ENCODE results near the gene PTPRG. TPM values are rescaled to one million over a fixed set of nuclear protein-coding genes. Genes with fewer than 3 reads are reported as not detected.

The PTPRG gene
- total and polyA plus RNA-seq, 2 donors (not counting 3 experiments of a cell fraction or from before 2014, with no cell fraction given), result 8.9 to 39.1 TPM

- intact Hi-C loops (cut with micrococcal nuclease) (no loop called here), dilution Hi-C loops (cut with MboI; ENCODE audit: extremely low pct_ligation_motif_present, low sequenced_read_pairs) (no loop called here)
- Histone ChIP-seq H3K27me3 (ENCODE audit: control insufficient read depth in 2 of 2, insufficient read depth in 2 of 2, low read length in 2 of 2) (no peaks in the 10 kb centered on the region), H3K4me3 (replicated peaks in 1 of 3; ENCODE audit: insufficient read depth in 1 of 3, low read depth in 1 of 3, low read length in 3 of 3) (no peak overlapping the region), H3K79me2 (ENCODE audit: control insufficient read depth, insufficient read depth, low read length) (no peaks in the 10 kb centered on the region), H3K4me2 (ENCODE audit: insufficient read depth, low read length) (no peak overlapping the region), H4K20me1 (replicated peaks; ENCODE audit: control insufficient read depth, extremely low read depth, insufficient read depth, low read length) (no peaks in the 10 kb centered on the region), H2AFZ (ENCODE audit: low read depth, low read length) (no peak overlapping the region), H3K4me1 (ENCODE audit: control insufficient read depth, extremely low read depth, insufficient read depth, low read length) (no peaks in the 10 kb centered on the region), H3K9me3 (replicated peaks; ENCODE audit: control insufficient read depth, insufficient read depth, low read length) (no peaks in the 10 kb centered on the region), H3K27ac (ENCODE audit: insufficient read depth, low read depth, low read length) (no peak overlapping the region), H3K36me3 (ENCODE audit: control insufficient read depth in 2 of 2, extremely low read depth in 1 of 2, insufficient read depth in 2 of 2, low read length in 2 of 2) (no peaks in the 10 kb centered on the region), H3K9me1 (replicated peaks; ENCODE audit: control insufficient read depth, extremely low read depth, insufficient read depth, low read length) (no peaks in the 10 kb centered on the region), H3K9ac (replicated peaks; ENCODE audit: extremely low read depth, insufficient read depth, low read length) (no peak overlapping the region)
- DNase-seq (ENCODE audit: low read depth, low spot score), result no peak
- TF ChIP-seq MYC (IDR thresholded peaks at IDR 0.05; ENCODE audit: low read depth, low read length) (no peak), POLR2A (IDR thresholded peaks at IDR 0.05; ENCODE audit: low read depth, low read length) (no peak), MAX (IDR thresholded peaks at IDR 0.05; ENCODE audit: insufficient read depth, insufficient read length) (no peak), GATA2 (IDR thresholded peaks at IDR 0.05; ENCODE audit: insufficient read depth, insufficient read length, low read depth, low read length) (no peak), JUN (IDR thresholded peaks at IDR 0.05; ENCODE audit: borderline replicate concordance, insufficient read depth, insufficient read length, low read depth) (no peak), CTCF (IDR thresholded peaks at IDR 0.05; ENCODE audit: extremely low read depth in 1 of 2, insufficient read depth in 1 of 2, low read depth in 1 of 2, low read length in 2 of 2) (no peak), FOS (IDR thresholded peaks at IDR 0.05; ENCODE audit: borderline replicate concordance, insufficient read depth, low read length) (no peak), POLR2AphosphoS5 (IDR thresholded peaks at IDR 0.05; ENCODE audit: insufficient read depth, low read depth, low read length) (no peak), EZH2 (IDR thresholded peaks at IDR 0.05; ENCODE audit: borderline replicate concordance, low read depth, low read length, severe bottlenecking) (no peak)
- no peak for FAIRE-seq
- no TSS peak for BruUV-seq (replicated peaks)
- POLR2A ChIA-PET, result no interaction called here
- CTCF ChIA-PET, result interaction anchor here (1.8 to 3.5 kb wide), 4 partner anchors 11 to 361 kb away, joined by 4 to 26 read pairs (median 6); no protein-coding TSS in a partner anchor
These were observed 637.8 kb downstream of the PTPRG start for GRCh38 chr3:62199126-62199525.
